Pancreas (tissue), 10 donors: ENCODE results near the gene PXDC1. TPM values are rescaled to one million over a fixed set of nuclear protein-coding genes. Genes with fewer than 3 reads are reported as not detected.

Experiments
- ATAC-seq, 4 donors: fragments of 200-7000 bp; cut with Tn5 transposase; one replicate each; pipeline versions ENCODE4 v1.8.0 to v1.9.1; 2020; ENCODE audit warnings: mild to moderate bottlenecking in 4 of 4, moderate library complexity in 4 of 4
- DNase-seq, 6 donors: peaks; one replicate each; pipeline ENCODE4 v3.0.0-alpha.2; 2020
- FAIRE-seq: peaks from 2 replicates; lab custom pipeline; 2012; peaks lifted over from hg19 to GRCh38; lab: Jason Lieb, UNC
- H3K27ac ChIP-seq, 4 donors: fragments of 200-600 bp; sonication (generic); 1 replicate in 3 of 4; 2 replicates in 1 of 4; pipeline versions ENCODE4 v1.5.0 to v1.8.0; 2020
- H3K27me3 ChIP-seq, 4 donors: fragments of 200-600 bp; one replicate each; pipeline ENCODE4 v1.8.0; 2021
- H3K36me3 ChIP-seq, 3 donors: fragments of 200-600 bp; sonication (generic) in 1 of 3; one replicate each; pipeline versions ENCODE4 v1.5.0 to v1.8.0; 2020 to 2021
- H3K4me1 ChIP-seq, 3 donors: fragments of 200-600 bp; one replicate each; pipeline ENCODE4 v1.8.0; 2021
- H3K4me3 ChIP-seq, 4 donors: fragments of 200-600 bp; sonication (generic) in 2 of 4; one replicate each; pipeline versions ENCODE4 v1.5.0 to v1.8.0; 2020 to 2021
- H3K9me3 ChIP-seq, 4 donors: fragments of 200-600 bp; one replicate each; pipeline ENCODE4 v1.8.0; 2021
- CTCF ChIP-seq, 4 donors: fragments of 200-600 bp; sonication (generic) in 3 of 4; IDR thresholded peaks; one replicate each; pipeline versions ENCODE4 v1.5.0 to v1.8.0; 2021; ENCODE audit warnings: antibody characterized with exemption in 4 of 4
- WGBS, 2 donors: extraction: QIAGEN DNeasy Blood & Tissue Kit; methylation state at CpG; one replicate each; pipeline ENCODE4 v1.1.7; 2013; 5-methylcytosine and 5-hydroxymethylcytosine counted together
- intact Hi-C, 3 donors: fragments of 100-400 bp; cut with DNase I; formaldehyde crosslinking; loops; one replicate each; pipeline versions ENCODE4 v1.11.1 to v1.14.2; 2022
- polyA plus RNA-seq, 2 donors: library from polyadenylated mRNA; stranded (reverse); fragments of 200-250 nt; gene quantifications; one replicate each; pipeline ENCODE4 v1.2.3, GENCODE V29; 2013
- total RNA-seq, 6 donors: library from RNA; stranded (reverse); fragmentation: NEBNext Ultra II Directional in 4 of 6; extraction: Animal tissue kit (Norgen Biotek cat#: 25700) in 4 of 6; gene quantifications; one replicate each; pipeline versions ENCODE4 v1.2.1 to v1.2.4, GENCODE V29; 2021 to 2023
- donor health status: healthy with polysubstance abuse.
- donor health status: DM: no; HTN: no; CAD: no; lungs with moderate emphysema.
- donor health status: DM: no; HTN: no; CAD: no.
- donor health status: control.
- donor health status: control.
- donor health status: Bipolar disorder and iron deficiency.
- donor health status: DM: yes; HTN: yes; CAD: no.
- donor health status: DM: no; HTN: no; CAD: no.
- donor health status: DM: no; HTN: no; CAD: no.
- donor health status: DM: yes; HTN: yes; CAD: no.

The PXDC1 gene
- total and polyA plus RNA-seq, 8 donors = 5.2 to 19.7 (median 11.1) TPM

DNA sequence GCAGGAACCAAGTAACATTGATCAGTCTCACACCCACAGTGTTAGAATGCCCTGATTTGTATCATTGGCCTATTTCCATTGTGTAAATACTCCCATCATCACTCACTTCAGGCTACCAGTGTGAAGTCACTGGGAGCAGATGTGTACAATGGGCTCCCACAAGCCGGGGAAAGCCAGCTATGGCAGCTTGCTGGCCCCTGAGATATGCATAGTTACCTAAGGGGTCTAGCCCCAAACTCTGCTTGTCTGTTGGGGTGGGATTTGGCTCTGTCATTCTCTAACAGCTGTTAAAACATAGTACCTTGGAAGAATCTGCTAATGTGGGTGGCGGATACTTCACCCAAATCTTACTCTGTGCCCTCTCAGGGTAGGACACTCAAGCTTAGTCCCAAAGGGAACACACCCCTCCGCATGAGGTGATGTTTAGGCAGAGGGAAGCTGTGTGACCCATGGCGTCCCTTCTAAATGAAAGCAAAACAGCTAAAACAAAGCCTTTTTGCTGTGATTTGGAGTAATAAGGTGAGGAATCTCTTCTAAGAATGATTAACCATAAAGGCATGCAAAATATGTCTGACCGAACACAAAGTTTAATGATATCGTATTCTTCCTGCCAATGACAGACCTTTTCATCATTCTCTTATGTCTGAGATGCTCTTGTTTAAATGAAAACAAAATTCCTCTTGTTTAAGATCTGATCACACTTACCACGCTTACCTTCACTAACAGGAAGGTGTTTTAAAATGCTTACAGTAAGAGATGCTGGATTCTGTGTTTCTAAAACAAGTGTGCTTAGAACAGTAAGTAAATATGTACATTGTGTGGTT, 45.9 kb upstream of the PXDC1 start:
- Histone ChIP-seq H3K27ac (peak overlapping the region; percentile 55 to 75 (median 65)), H3K9me3 (no peaks in the 10 kb centered on the region), H3K36me3 (no peaks in the 10 kb centered on the region), H3K4me1 (peaks cover 0 to 12% (median 0%) of the 10 kb centered on the region in 3 donors), H3K4me3 (no peak overlapping the region), H3K27me3 (no peaks in the 10 kb centered on the region)
- intact Hi-C loops = no loop called here
- no peak for DNase-seq
- 56 to 62% methylated on average over 7 of the region's 7 CpGs for WGBS, 2 donors
- peak; percentile 55 to 71 (median 65) for ATAC-seq
- TF ChIP-seq CTCF (IDR thresholded peaks at IDR 0.05) = no peak
- no peak for FAIRE-seq

- Histone ChIP-seq H3K9me3 (no peaks in the 10 kb centered on the region), H3K27ac (peak overlapping the region; percentile 55 to 75 (median 65)), H3K4me1 (peaks cover 0 to 12% (median 0%) of the 10 kb centered on the region in 3 donors), H3K36me3 (no peaks in the 10 kb centered on the region), H3K27me3 (no peaks in the 10 kb centered on the region), H3K4me3 (no peak overlapping the region)
- WGBS, 2 donors = 13 to 23% methylated on average over 2 of the region's 2 CpGs
- no peak for DNase-seq
- no peak for FAIRE-seq
- no peak for TF ChIP-seq CTCF (IDR thresholded peaks at IDR 0.05)
- intact Hi-C loops = no loop called here
- ATAC-seq = no peak
These were observed 45.2 kb upstream of the PXDC1 start for GRCh38 chr6:3796719-3797041.

GRCh38 chr6:3795836-3796718, 44.6 kb upstream of the PXDC1 start:
- no peak for TF ChIP-seq CTCF (IDR thresholded peaks at IDR 0.05)
- ATAC-seq (peak in 3 of 4 donors; percentile 25 to 63 (median 54)), DNase-seq (no peak), FAIRE-seq (no peak)
- Histone ChIP-seq H3K27ac (peak overlapping the region in 2 of 4 donors; percentile 70 to 75), H3K36me3 (no peaks in the 10 kb centered on the region), H3K4me3 (no peak overlapping the region), H3K9me3 (no peaks in the 10 kb centered on the region), H3K27me3 (no peaks in the 10 kb centered on the region), H3K4me1 (peaks cover 0 to 12% (median 0%) of the 10 kb centered on the region in 3 donors)
- intact Hi-C loops = no loop called here
- 74 to 76% methylated on average over 10 of the region's 10 CpGs for WGBS, 2 donors

DNA sequence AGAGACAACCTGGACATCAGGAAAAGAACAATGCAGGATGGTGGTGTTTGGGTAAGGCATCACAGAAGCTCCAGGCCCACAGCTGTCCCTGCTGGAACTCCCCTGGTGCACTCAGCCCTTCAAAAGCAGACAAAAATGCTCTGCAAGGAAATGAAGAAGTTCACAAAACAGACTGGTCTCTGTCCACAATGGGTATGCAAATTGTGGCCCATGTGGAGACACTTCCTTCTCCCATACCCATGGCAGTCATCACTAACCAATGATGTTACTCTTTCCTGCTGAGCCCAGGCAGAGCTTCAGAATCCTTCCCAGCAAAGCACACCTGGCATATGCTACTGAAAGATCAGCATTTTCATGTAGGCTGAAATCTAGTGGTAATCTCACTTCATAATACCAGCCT, 42.6 kb upstream of the PXDC1 start:
- H3K9me3 ChIP-seq = no peaks in the 10 kb centered on the region
- intact Hi-C loops = no loop called here
- TF ChIP-seq CTCF (IDR thresholded peaks at IDR 0.05) = no peak
- ATAC-seq (peak in 1 of 4 donors; percentile 45), FAIRE-seq (no peak), DNase-seq (no peak)
- H3K27me3 ChIP-seq = no peaks in the 10 kb centered on the region
- H3K4me1 ChIP-seq = peaks cover 0 to 12% (median 0%) of the 10 kb centered on the region in 3 donors
- no peak overlapping the region for H3K4me3 ChIP-seq
- H3K36me3 ChIP-seq = no peaks in the 10 kb centered on the region
- no peak overlapping the region for H3K27ac ChIP-seq
